PC-9 (cell line): ENCODE data around the gene RRP9. TPM values are rescaled to one million over a fixed set of nuclear protein-coding genes. Genes with fewer than 3 reads are reported as not detected.
A peak's percentile ranks its signal among the peaks of the same experiment; 100 is the strongest.

Experiments
- BruUV-seq: library from RNA; stranded (reverse); fragments of 400-500 nt; replicated peaks from 2 replicates; lab custom pipeline; 2021; lab: Mats Ljungman, UMichigan
- CTCF ChIA-PET: fragments of 300-600 bp; sonication (Branson Sonifier 250); formaldehyde crosslinking; loops from one replicate; lab custom pipeline; 2022; ENCODE audit warnings: antibody characterized with exemption; lab: Charles Lee
- POLR2A ChIA-PET: fragments of 300-600 bp; sonication (Branson Sonifier 250); formaldehyde crosslinking; loops from one replicate; lab custom pipeline; 2022; ENCODE audit warnings: antibody characterized with exemption; ENCODE audit not compliant: unreplicated experiment; lab: Charles Lee
- DNase-seq, 2 experiments: peaks; one replicate each; pipeline versions ENCODE4 v3.0.0 to v3.0.0-alpha.2; 2015 to 2022; ENCODE audit warnings: mixed read lengths in 1 of 2
- H2AFZ ChIP-seq: fragments of 200-600 bp; sonication (generic); 2 replicates; pipeline ENCODE4 v1.8.1; 2017; ENCODE audit warnings: antibody characterized with exemption
- H3F3A ChIP-seq: fragments of 200-600 bp; sonication (generic); 2 replicates; pipeline ENCODE4 v1.8.1; 2017; ENCODE audit warnings: antibody characterized with exemption, mild to moderate bottlenecking, low read depth; ENCODE audit not compliant: insufficient read depth
- H3K27ac ChIP-seq: fragments of 200-600 bp; sonication (generic); 2 replicates; pipeline ENCODE4 v1.6.1; 2016; ENCODE audit warnings: mixed run types
- H3K27me3 ChIP-seq: fragments of 200-600 bp; sonication (generic); 2 replicates; pipeline ENCODE4 v1.6.1; 2016; ENCODE audit warnings: low read depth, mixed run types; ENCODE audit not compliant: insufficient read depth
- H3K36me3 ChIP-seq: fragments of 200-600 bp; sonication (generic); 2 replicates; pipeline ENCODE4 v1.6.1; 2016; ENCODE audit warnings: low read depth, mixed run types
- H3K4me1 ChIP-seq: fragments of 200-600 bp; sonication (generic); replicated peaks from 2 replicates; pipeline ENCODE4 v1.6.1; 2016; ENCODE audit warnings: mixed run types; ENCODE audit not compliant: insufficient read depth
- H3K4me2 ChIP-seq: fragments of 200-600 bp; sonication (generic); 2 replicates; pipeline ENCODE4 v1.6.1; 2017; ENCODE audit warnings: mixed run types
- H3K4me3 ChIP-seq: fragments of 200-600 bp; sonication (generic); 2 replicates; pipeline ENCODE4 v1.6.1; 2016; ENCODE audit warnings: mixed run types
- H3K79me2 ChIP-seq: fragments of 200-600 bp; sonication (generic); 2 replicates; pipeline ENCODE4 v1.6.1; 2017; ENCODE audit warnings: low read depth, mixed run types
- H3K9me2 ChIP-seq: fragments of 200-600 bp; sonication (generic); 2 replicates; pipeline ENCODE4 v1.8.1; 2017; ENCODE audit warnings: mild to moderate bottlenecking; ENCODE audit not compliant: insufficient read depth
- H3K9me3 ChIP-seq: fragments of 200-600 bp; sonication (generic); 2 replicates; pipeline ENCODE4 v1.8.1; 2016; ENCODE audit warnings: low read depth; ENCODE audit not compliant: insufficient read depth
- H4K20me1 ChIP-seq: fragments of 200-600 bp; sonication (generic); 2 replicates; pipeline ENCODE4 v1.8.1; 2017; ENCODE audit not compliant: insufficient read depth
- EZH2 ChIP-seq: fragments of 200-600 bp; sonication (generic); IDR thresholded peaks from 2 replicates; pipeline ENCODE4 v1.8.0; 2017; ENCODE audit warnings: antibody characterized with exemption, low read depth
- intact Hi-C: fragments of 100-400 bp; cut with micrococcal nuclease; formaldehyde crosslinking; loops from one replicate; pipeline ENCODE4 v1.10.0; 2022; ENCODE audit not compliant: unreplicated experiment
- total RNA-seq: library from RNA; stranded (reverse); gene quantifications from 2 replicates; pipeline ENCODE4 v1.2.3, GENCODE V29; 2021
- TF ChIP-seq, protein P1 (sequence below): fragments of 200-600 bp; sonication (generic); conservative IDR thresholded peaks from 2 replicates; pipeline ENCODE4 v1.6.1; 2017; ENCODE audit warnings: mixed run types, antibody characterized with exemption, mild to moderate bottlenecking, moderate library complexity

RRP9 gene
- total RNA-seq, 1 experiment from 2014 or later: 23.4 TPM

DNA sequence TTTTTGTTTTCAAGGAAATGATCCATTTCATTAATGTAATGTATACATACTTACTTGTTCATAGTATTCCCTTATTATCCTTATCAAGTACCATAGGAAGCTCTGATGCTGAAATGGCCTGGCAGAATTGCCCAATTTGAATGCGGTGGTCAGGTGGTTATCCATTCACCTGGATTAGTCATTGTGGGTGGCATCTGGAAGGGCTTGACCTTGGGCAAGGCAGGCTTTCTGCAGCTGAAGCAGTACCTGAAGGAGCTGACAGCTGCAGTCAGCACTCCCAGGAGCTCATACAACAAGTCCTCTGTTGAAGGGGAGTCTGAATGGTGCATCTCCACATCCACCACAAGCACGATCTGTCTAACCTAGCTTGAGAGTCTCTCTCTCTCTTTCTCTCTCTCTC is 54.1 kb downstream of the RRP9 start:
- H3K4me1 ChIP-seq: peaks cover 21% of the 10 kb centered on the region
- 0 out of 2 replicates have a peak overlapping the region, but pooled peaks have one; percentile 5 for H2AFZ ChIP-seq
- H3K4me3 ChIP-seq: no peak overlapping the region
- H3K9me2 ChIP-seq: no peaks in the 10 kb centered on the region; the same call in 1 of the 2 replicates
- peak overlapping the region; percentile 63 for H3K4me2 ChIP-seq
- H3K9me3 ChIP-seq: no peaks in the 10 kb centered on the region; the same call in 1 of the 2 replicates
- no peaks in the 10 kb centered on the region for H3K27me3 ChIP-seq
- H3F3A ChIP-seq: peaks cover 12% of the 10 kb centered on the region; the same call in 1 of the 2 replicates
- no peaks in the 10 kb centered on the region for H3K36me3 ChIP-seq
- TF ChIP-seq, protein P1, sequence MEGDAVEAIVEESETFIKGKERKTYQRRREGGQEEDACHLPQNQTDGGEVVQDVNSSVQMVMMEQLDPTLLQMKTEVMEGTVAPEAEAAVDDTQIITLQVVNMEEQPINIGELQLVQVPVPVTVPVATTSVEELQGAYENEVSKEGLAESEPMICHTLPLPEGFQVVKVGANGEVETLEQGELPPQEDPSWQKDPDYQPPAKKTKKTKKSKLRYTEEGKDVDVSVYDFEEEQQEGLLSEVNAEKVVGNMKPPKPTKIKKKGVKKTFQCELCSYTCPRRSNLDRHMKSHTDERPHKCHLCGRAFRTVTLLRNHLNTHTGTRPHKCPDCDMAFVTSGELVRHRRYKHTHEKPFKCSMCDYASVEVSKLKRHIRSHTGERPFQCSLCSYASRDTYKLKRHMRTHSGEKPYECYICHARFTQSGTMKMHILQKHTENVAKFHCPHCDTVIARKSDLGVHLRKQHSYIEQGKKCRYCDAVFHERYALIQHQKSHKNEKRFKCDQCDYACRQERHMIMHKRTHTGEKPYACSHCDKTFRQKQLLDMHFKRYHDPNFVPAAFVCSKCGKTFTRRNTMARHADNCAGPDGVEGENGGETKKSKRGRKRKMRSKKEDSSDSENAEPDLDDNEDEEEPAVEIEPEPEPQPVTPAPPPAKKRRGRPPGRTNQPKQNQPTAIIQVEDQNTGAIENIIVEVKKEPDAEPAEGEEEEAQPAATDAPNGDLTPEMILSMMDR: no peak
- no peak for TF ChIP-seq EZH2
- BruUV-seq: no TSS peak
- POLR2A ChIA-PET: interaction anchor here (0.6 kb wide), 2 partner anchors 81 to 95 kb away, joined by 6 to 8 read pairs; no protein-coding TSS in a partner anchor
- CTCF ChIA-PET: no interaction called here
- no peaks in the 10 kb centered on the region for H3K79me2 ChIP-seq
- peak; percentile 60 to 91 for DNase-seq
- peak overlapping the region; percentile 89 for H3K27ac ChIP-seq
- intact Hi-C loops: no loop called here
- no peaks in the 10 kb centered on the region for H4K20me1 ChIP-seq

GRCh38 chr3:51886447-51886846 is 55.3 kb downstream of the RRP9 start:
- DNase-seq: no peak
- Histone ChIP-seq H3K4me3 (no peak overlapping the region), H3K4me2 (no peak overlapping the region), H3K27me3 (no peaks in the 10 kb centered on the region), H3F3A (peaks cover 12% of the 10 kb centered on the region; the same call in 1 of the 2 replicates), H3K27ac (peak overlapping the region; percentile 89), H3K9me3 (no peaks in the 10 kb centered on the region; the same call in 1 of the 2 replicates), H4K20me1 (no peaks in the 10 kb centered on the region), H3K79me2 (no peaks in the 10 kb centered on the region), H3K4me1 (peaks cover 21% of the 10 kb centered on the region), H3K9me2 (no peaks in the 10 kb centered on the region; the same call in 1 of the 2 replicates), H3K36me3 (no peaks in the 10 kb centered on the region), H2AFZ (no peak overlapping the region)
- ChIA-PET CTCF (no interaction called here), POLR2A (no interaction called here)
- intact Hi-C loops: no loop called here
- BruUV-seq: no TSS peak
- no peak for TF ChIP-seq EZH2
- TF ChIP-seq, protein P1: no peak

Other genes with a start within 250 kb of the RRP9 start
- gene GRM2, start 234.8 kb downstream of the RRP9 start, total RNA-seq: 0.13 and 0.25 TPM in 2 replicates
- not detected in 2 replicates for gene IQCF6, start 162.7 kb downstream of the RRP9 start, total RNA-seq
- gene IQCF2, start 80.3 kb downstream of the RRP9 start, total RNA-seq: not detected in 2 replicates
- not detected in 2 replicates for gene IQCF5, start 66.3 kb downstream of the RRP9 start, total RNA-seq
- not detected in 2 replicates for gene IQCF1, start 38.6 kb downstream of the RRP9 start, total RNA-seq
- gene PARP3, start 459 bp upstream of the RRP9 start, total RNA-seq: 24.4 and 33.8 TPM in 2 replicates
- not detected in 2 replicates for gene GPR62, start 13.5 kb upstream of the RRP9 start, total RNA-seq
- gene PCBP4, start 25.6 kb upstream of the RRP9 start, total RNA-seq: 14.7 and 17.9 TPM in 2 replicates
- 63.2 and 64.4 TPM in 2 replicates for gene ABHD14B, start 32.1 kb upstream of the RRP9 start, total RNA-seq
- 7.1 and 9.9 TPM in 2 replicates for gene ABHD14A, start 33.2 kb upstream of the RRP9 start, total RNA-seq
- 52.2 and 63.3 TPM in 2 replicates for gene ACY1, start 41.6 kb upstream of the RRP9 start, total RNA-seq
- 942 and 1,278 TPM in 2 replicates for gene RPL29, start 54.0 kb upstream of the RRP9 start, total RNA-seq
- gene DUSP7, start 114.7 kb upstream of the RRP9 start, total RNA-seq: 9.4 and 9.5 TPM in 2 replicates
- 28.8 and 35.0 TPM in 2 replicates for gene POC1A, start 212.5 kb upstream of the RRP9 start, total RNA-seq